ENCODE results near the gene ARHGAP26. TPM values are rescaled to one million over a fixed set of nuclear protein-coding genes. Genes with fewer than 3 reads are reported as not detected.

ARHGAP26 gene
- total RNA-seq, 4 donors from 2014 or later: 22.3 to 40.7 (median 28.2) TPM

- Histone ChIP-seq H3K9me3 (no peaks in the 10 kb centered on the region), H3K27me3 (no peaks in the 10 kb centered on the region), H3K36me3 (peaks cover 0 to 34% (median 20%) of the 10 kb centered on the region in 4 donors), H3K27ac (replicated peaks in 1 of 4) (no peak overlapping the region), H3K4me1 (peaks cover 20 to 28% (median 24%) of the 10 kb centered on the region in 4 donors), H3K4me3 (no peak overlapping the region)
- no peak for DNase-seq (ENCODE audit: extremely low spot score)
- intact Hi-C loops (cut with DNase I): no loop called here
- TF ChIP-seq POLR2AphosphoS5 (IDR thresholded peaks at IDR 0.05) (no peak), POLR2A (IDR thresholded peaks at IDR 0.05; ENCODE audit: low read depth) (no peak), EP300 (IDR thresholded peaks at IDR 0.05) (no peak), CTCF (IDR thresholded peaks at IDR 0.05) (no peak)
- 74% methylated on average over 6 of the region's 6 CpGs for WGBS
These were observed 443.2 kb downstream of the ARHGAP26 start for GRCh38 chr5:143213231-143213850.

GRCh38 chr5:143213851-143214363 lies 443.7 kb downstream of the ARHGAP26 start:
- no peak for DNase-seq (ENCODE audit: extremely low spot score)
- Histone ChIP-seq H3K27me3 (no peaks in the 10 kb centered on the region), H3K4me1 (peaks cover 18 to 28% (median 22%) of the 10 kb centered on the region in 4 donors), H3K4me3 (no peak overlapping the region), H3K27ac (replicated peaks in 1 of 4) (no peak overlapping the region), H3K9me3 (no peaks in the 10 kb centered on the region), H3K36me3 (peaks cover 0 to 34% (median 20%) of the 10 kb centered on the region in 4 donors)
- WGBS: 56% methylated on average over 12 of the region's 12 CpGs
- intact Hi-C loops (cut with DNase I): no loop called here
- no peak for TF ChIP-seq POLR2AphosphoS5 (IDR thresholded peaks at IDR 0.05)

- DNase-seq (ENCODE audit: extremely low spot score): no peak
- Histone ChIP-seq H3K9me3 (no peaks in the 10 kb centered on the region), H3K27ac (replicated peaks in 1 of 4) (no peak overlapping the region), H3K27me3 (no peaks in the 10 kb centered on the region), H3K4me3 (no peak overlapping the region), H3K36me3 (peaks cover 0 to 34% (median 20%) of the 10 kb centered on the region in 4 donors), H3K4me1 (peaks cover 18 to 29% (median 24%) of the 10 kb centered on the region in 4 donors)
- TF ChIP-seq POLR2A (IDR thresholded peaks at IDR 0.05; ENCODE audit: low read depth) (no peak), POLR2AphosphoS5 (IDR thresholded peaks at IDR 0.05) (no peak), EP300 (IDR thresholded peaks at IDR 0.05) (no peak), CTCF (IDR thresholded peaks at IDR 0.05) (no peak)
- intact Hi-C loops (cut with DNase I): no loop called here
- 100% methylated on average over 4 of the region's 4 CpGs for WGBS
These were observed 444.3 kb downstream of the ARHGAP26 start for GRCh38 chr5:143214458-143214857.

GRCh38 chr5:143214890-143215289 lies 444.7 kb downstream of the ARHGAP26 start:
- intact Hi-C loops (cut with DNase I): no loop called here
- Histone ChIP-seq H3K36me3 (peaks cover 0 to 34% (median 20%) of the 10 kb centered on the region in 4 donors), H3K4me1 (peaks cover 21 to 33% (median 28%) of the 10 kb centered on the region in 4 donors), H3K4me3 (no peak overlapping the region), H3K27me3 (no peaks in the 10 kb centered on the region), H3K9me3 (no peaks in the 10 kb centered on the region), H3K27ac (replicated peaks in 1 of 4) (no peak overlapping the region)
- DNase-seq (ENCODE audit: extremely low spot score): no peak
- TF ChIP-seq POLR2A (IDR thresholded peaks at IDR 0.05; ENCODE audit: low read depth): no peak
- TF ChIP-seq EP300 (IDR thresholded peaks at IDR 0.05): no peak
- no peak for TF ChIP-seq CTCF (IDR thresholded peaks at IDR 0.05)
- TF ChIP-seq POLR2AphosphoS5 (IDR thresholded peaks at IDR 0.05): no peak
- 83% methylated on average over 6 of the region's 6 CpGs for WGBS

GRCh38 chr5:143215690-143216089 lies 445.5 kb downstream of the ARHGAP26 start:
- WGBS: 86% methylated on average over 6 of the region's 6 CpGs

More at GRCh38 chr5:143215690-143216089, 445.5 kb downstream of the ARHGAP26 start:
- no peak overlapping the region for H3K27ac ChIP-seq (replicated peaks in 1 of 4)
- TF ChIP-seq POLR2AphosphoS5 (IDR thresholded peaks at IDR 0.05) (no peak), POLR2A (IDR thresholded peaks at IDR 0.05; ENCODE audit: low read depth) (no peak), EP300 (IDR thresholded peaks at IDR 0.05) (no peak)
- intact Hi-C loops (cut with DNase I): no loop called here
- no peak overlapping the region for H3K4me3 ChIP-seq
- H3K4me1 ChIP-seq: peaks cover 27 to 37% (median 34%) of the 10 kb centered on the region in 4 donors
- no peaks in the 10 kb centered on the region for H3K27me3 ChIP-seq
- peaks cover 0 to 34% (median 20%) of the 10 kb centered on the region in 4 donors for H3K36me3 ChIP-seq
- no peak for DNase-seq (ENCODE audit: extremely low spot score)
- no peaks in the 10 kb centered on the region for H3K9me3 ChIP-seq
